Type B pancreatic cell (in vitro differentiated cells): ENCODE results near the gene SKA2. TPM values are rescaled to one million over a fixed set of nuclear protein-coding genes. Genes with fewer than 3 reads are reported as not detected.
"Not testable (repeated sequence)": the region's sequence is repeated elsewhere in the genome, so short reads cannot be mapped to it uniquely, and the experiment has no call there.

Experiments used
- DNase-seq: peaks from one replicate; pipeline ENCODE4 v3.0.0; 2021; ENCODE audit warnings: mixed read lengths; ENCODE audit not compliant: unreplicated experiment; ENCODE audit errors: extremely low spot score
- H3K27ac Mint-ChIP-seq: 2 replicates; pipeline ENCODE4 v1.8.0; 2021; ENCODE audit warnings: mild to moderate bottlenecking, mixed read lengths
- H3K27me3 Mint-ChIP-seq: 2 replicates; pipeline ENCODE4 v1.8.0; 2021; ENCODE audit warnings: mixed read lengths
- H3K36me3 Mint-ChIP-seq: 2 replicates; pipeline ENCODE4 v1.8.0; 2021; ENCODE audit warnings: mixed read lengths
- H3K4me1 Mint-ChIP-seq: one replicate; pipeline ENCODE4 v1.8.0; 2021; ENCODE audit warnings: mixed read lengths; ENCODE audit not compliant: unreplicated experiment
- H3K4me3 Mint-ChIP-seq: 2 replicates; pipeline ENCODE4 v1.8.0; 2021; ENCODE audit warnings: mild to moderate bottlenecking, mixed read lengths
- H3K9me3 Mint-ChIP-seq: 2 replicates; pipeline ENCODE4 v1.8.0; 2021; ENCODE audit warnings: mixed read lengths
- CTCF ChIP-seq: fragments of 200-600 bp; sonication (generic); conservative IDR thresholded peaks from 2 replicates; pipeline ENCODE4 v1.5.0; 2021; ENCODE audit warnings: antibody characterized with exemption, mild to moderate bottlenecking
- total RNA-seq: library from RNA; stranded (reverse); gene quantifications from 2 replicates; pipeline ENCODE4 v1.2.1, GENCODE V29; 2021; ENCODE audit warnings: low replicate concordance

Gene SKA2
- total RNA-seq, 1 donor from 2014 or later: 78.4 TPM

GRCh38 chr17:59186850-59187249 lies 31.9 kb upstream of the SKA2 start:
- H3K4me3 Mint-ChIP-seq: no peak overlapping the region
- no peak for TF ChIP-seq CTCF

GRCh38 chr17:59185997-59186396 lies 31.0 kb upstream of the SKA2 start:
- H3K36me3 Mint-ChIP-seq: peaks cover 12% of the 10 kb centered on the region
- no peak for DNase-seq
- TF ChIP-seq CTCF: no peak
- no peak overlapping the region for H3K27ac Mint-ChIP-seq
- no peaks in the 10 kb centered on the region for H3K27me3 Mint-ChIP-seq
- no peak overlapping the region for H3K4me3 Mint-ChIP-seq
- H3K4me1 Mint-ChIP-seq: no peaks in the 10 kb centered on the region
- H3K9me3 Mint-ChIP-seq: no peaks in the 10 kb centered on the region

More at GRCh38 chr17:59186850-59187249, 31.9 kb upstream of the SKA2 start:
- H3K27me3 Mint-ChIP-seq: no peaks in the 10 kb centered on the region
- no peaks in the 10 kb centered on the region for H3K9me3 Mint-ChIP-seq
- no peak for DNase-seq
- peaks cover 17% of the 10 kb centered on the region for H3K36me3 Mint-ChIP-seq
- no peak overlapping the region for H3K27ac Mint-ChIP-seq
- no peaks in the 10 kb centered on the region for H3K4me1 Mint-ChIP-seq

- DNase-seq: no peak
- no peak for TF ChIP-seq CTCF
- no peak overlapping the region for H3K4me3 Mint-ChIP-seq
- no peaks in the 10 kb centered on the region for H3K4me1 Mint-ChIP-seq
- H3K27me3 Mint-ChIP-seq: no peaks in the 10 kb centered on the region
- no peak overlapping the region for H3K27ac Mint-ChIP-seq
- H3K9me3 Mint-ChIP-seq: no peaks in the 10 kb centered on the region
- H3K36me3 Mint-ChIP-seq: peaks cover 8% of the 10 kb centered on the region
These were observed 26.5 kb upstream of the SKA2 start for GRCh38 chr17:59181481-59181880.

- no peaks in the 10 kb centered on the region for H3K27me3 Mint-ChIP-seq
- H3K4me3 Mint-ChIP-seq: no peak overlapping the region
- TF ChIP-seq CTCF: no peak
- H3K4me1 Mint-ChIP-seq: no peaks in the 10 kb centered on the region
- no peaks in the 10 kb centered on the region for H3K9me3 Mint-ChIP-seq
- H3K36me3 Mint-ChIP-seq: peaks cover 5% of the 10 kb centered on the region
- DNase-seq: no peak
- no peak overlapping the region for H3K27ac Mint-ChIP-seq
These were observed 25.6 kb upstream of the SKA2 start for GRCh38 chr17:59180626-59181025.

GRCh38 chr17:59179601-59180000 lies 24.6 kb upstream of the SKA2 start:
- H3K4me3 Mint-ChIP-seq, DNase-seq, H3K9me3 Mint-ChIP-seq, H3K36me3 Mint-ChIP-seq, H3K27ac Mint-ChIP-seq, H3K27me3 Mint-ChIP-seq, H3K4me1 Mint-ChIP-seq: not testable (repeated sequence)

DNA sequence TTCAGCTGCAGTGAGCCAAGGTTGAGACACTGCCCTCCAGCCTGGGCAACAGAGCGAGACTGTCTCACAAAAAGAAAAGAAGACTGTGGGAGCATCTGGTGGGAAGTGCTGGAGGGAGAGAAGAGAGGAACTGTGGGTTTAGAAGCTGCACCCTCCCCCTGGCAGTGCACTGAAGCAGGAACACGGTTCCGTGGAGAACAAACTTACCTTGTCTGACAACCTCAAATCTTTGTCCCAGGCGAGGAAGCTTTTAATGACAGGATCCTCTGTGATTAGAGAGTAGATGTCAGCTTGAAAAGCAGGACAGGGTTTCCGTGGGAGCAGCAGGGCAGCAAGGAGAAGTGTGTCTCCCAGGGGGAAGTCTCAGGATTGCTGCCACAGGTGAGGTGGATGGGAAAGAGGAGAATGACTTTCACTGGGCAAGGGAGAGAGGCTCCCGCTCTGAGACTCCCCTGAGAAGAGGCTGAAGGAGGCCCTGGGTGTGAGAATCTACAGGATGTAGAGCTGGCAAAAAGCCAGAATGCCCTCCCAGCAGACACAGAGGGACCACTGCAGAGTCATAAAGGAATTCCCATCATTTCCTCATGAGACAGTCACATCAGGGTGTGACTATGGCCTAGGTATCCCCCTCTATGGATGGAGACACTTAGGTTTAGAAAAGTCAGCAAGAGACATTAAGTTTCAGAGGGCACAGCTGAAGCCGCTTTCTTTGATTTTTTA lies 23.4 kb upstream of the SKA2 start:
- no peaks in the 10 kb centered on the region for H3K27me3 Mint-ChIP-seq
- peaks cover 6% of the 10 kb centered on the region for H3K9me3 Mint-ChIP-seq
- no peak for TF ChIP-seq CTCF
- no peak overlapping the region for H3K27ac Mint-ChIP-seq
- no peak for DNase-seq
- no peaks in the 10 kb centered on the region for H3K4me1 Mint-ChIP-seq
- no peak overlapping the region for H3K4me3 Mint-ChIP-seq
- H3K36me3 Mint-ChIP-seq: peaks cover 9% of the 10 kb centered on the region
